Measurements from ENCODE around the gene TRAPPC2L. TPM values are rescaled to one million over a fixed set of nuclear protein-coding genes. Genes with fewer than 3 reads are reported as not detected.
A peak's percentile ranks its signal among the peaks of the same experiment; 100 is the strongest.

Gene TRAPPC2L
- total RNA-seq (2014; rRNA removed; shearing (Covaris generic)): 52.9 and 78.8 TPM in 2 replicates

- peak; percentile 84 for DNase-seq (ENCODE audit: low spot score)
These were observed at the start of gene TRAPPC2L, which contains the start of gene GALNS for GRCh38 chr16:88856828-88857727. Gene TRAPPC2L (plus strand): TSS chr16:88857127. CDS start chr16:88857151, 24 bp downstream. Gene GALNS (minus strand): TSS chr16:88856947. CDS start chr16:88856877, 70 bp downstream.

- no peak for DNase-seq (ENCODE audit: low spot score)
These were observed 49.7 kb upstream of the TRAPPC2L start for GRCh38 chr16:88807142-88807625.

- no peak for DNase-seq (ENCODE audit: low spot score)
These were observed 49.1 kb upstream of the TRAPPC2L start for GRCh38 chr16:88807626-88808453.

- peak; percentile 22 for DNase-seq (ENCODE audit: low spot score)
These were observed 47.8 kb upstream of the TRAPPC2L start for GRCh38 chr16:88809068-88809675.

GRCh38 chr16:88809676-88810165 lies 47.2 kb upstream of the TRAPPC2L start:
- no peak for DNase-seq (ENCODE audit: low spot score)

- peak; percentile 23 for DNase-seq (ENCODE audit: low spot score)
These were observed 46.6 kb upstream of the TRAPPC2L start for GRCh38 chr16:88810166-88810911.

- DNase-seq (ENCODE audit: low spot score): peak; percentile 72
These were observed 45.8 kb upstream of the TRAPPC2L start for GRCh38 chr16:88810912-88811768.

- peak; percentile 87 for DNase-seq (ENCODE audit: low spot score)
These were observed 45.0 kb upstream of the TRAPPC2L start, which contains the start of gene APRT for GRCh38 chr16:88811769-88812512. Gene APRT (minus strand): TSS chr16:88811928. CDS start chr16:88811899, 29 bp downstream.

- no peak for DNase-seq (ENCODE audit: low spot score)
These were observed 44.2 kb upstream of the TRAPPC2L start for GRCh38 chr16:88812513-88813268.

- DNase-seq (ENCODE audit: low spot score): no peak
These were observed 43.4 kb upstream of the TRAPPC2L start for GRCh38 chr16:88813269-88814143.

- no peak for DNase-seq (ENCODE audit: low spot score)
These were observed 42.8 kb upstream of the TRAPPC2L start for GRCh38 chr16:88814144-88814502.

GRCh38 chr16:88815227-88815626 lies 41.7 kb upstream of the TRAPPC2L start:
- no peak for DNase-seq (ENCODE audit: low spot score)

GRCh38 chr16:88815901-88816589 lies 40.9 kb upstream of the TRAPPC2L start:
- DNase-seq (ENCODE audit: low spot score): peak; percentile 42

- DNase-seq (ENCODE audit: low spot score): no peak
These were observed 40.0 kb upstream of the TRAPPC2L start for GRCh38 chr16:88816736-88817535.

GRCh38 chr16:88817785-88818574 lies 38.9 kb upstream of the TRAPPC2L start:
- DNase-seq (ENCODE audit: low spot score): no peak

All from A172 (cell line).